MG63 (cell line): ENCODE data around the gene NXPH2. TPM values are rescaled to one million over a fixed set of nuclear protein-coding genes. Genes with fewer than 3 reads are reported as not detected.

ENCODE experiments used
- DNase-seq: peaks from one replicate; pipeline ENCODE4 v3.0.0-alpha.2; 2020
- H3K27me3 ChIP-seq: fragments of 250-450 bp; sonication (Bioruptor Pico); 2 replicates; pipeline ENCODE4 v1.5.1; 2020; ENCODE audit warnings: mild to moderate bottlenecking, moderate library complexity
- H3K36me3 ChIP-seq: fragments of 250-450 bp; sonication (Bioruptor Pico); 2 replicates; pipeline ENCODE4 v1.5.1; 2020; ENCODE audit warnings: mild to moderate bottlenecking, moderate library complexity
- H3K4me3 ChIP-seq: fragments of 250-450 bp; sonication (Bioruptor Pico); 2 replicates; pipeline ENCODE4 v1.5.1; 2020; ENCODE audit warnings: mild to moderate bottlenecking, moderate library complexity
- H3K9me3 ChIP-seq: fragments of 250-450 bp; sonication (Bioruptor Pico); 2 replicates; pipeline ENCODE4 v1.5.1; 2020; ENCODE audit warnings: mild to moderate bottlenecking, moderate library complexity
- total RNA-seq: library from RNA; depleted of rRNA; stranded (reverse); fragments of >200 nt; shearing (Covaris generic); gene quantifications from 2 replicates; pipeline ENCODE4 v1.2.3, GENCODE V29; 2014; ENCODE audit warnings: low replicate concordance

NXPH2 gene
- total RNA-seq, 1 experiment from 2014 or later: 5.0 TPM

DNA sequence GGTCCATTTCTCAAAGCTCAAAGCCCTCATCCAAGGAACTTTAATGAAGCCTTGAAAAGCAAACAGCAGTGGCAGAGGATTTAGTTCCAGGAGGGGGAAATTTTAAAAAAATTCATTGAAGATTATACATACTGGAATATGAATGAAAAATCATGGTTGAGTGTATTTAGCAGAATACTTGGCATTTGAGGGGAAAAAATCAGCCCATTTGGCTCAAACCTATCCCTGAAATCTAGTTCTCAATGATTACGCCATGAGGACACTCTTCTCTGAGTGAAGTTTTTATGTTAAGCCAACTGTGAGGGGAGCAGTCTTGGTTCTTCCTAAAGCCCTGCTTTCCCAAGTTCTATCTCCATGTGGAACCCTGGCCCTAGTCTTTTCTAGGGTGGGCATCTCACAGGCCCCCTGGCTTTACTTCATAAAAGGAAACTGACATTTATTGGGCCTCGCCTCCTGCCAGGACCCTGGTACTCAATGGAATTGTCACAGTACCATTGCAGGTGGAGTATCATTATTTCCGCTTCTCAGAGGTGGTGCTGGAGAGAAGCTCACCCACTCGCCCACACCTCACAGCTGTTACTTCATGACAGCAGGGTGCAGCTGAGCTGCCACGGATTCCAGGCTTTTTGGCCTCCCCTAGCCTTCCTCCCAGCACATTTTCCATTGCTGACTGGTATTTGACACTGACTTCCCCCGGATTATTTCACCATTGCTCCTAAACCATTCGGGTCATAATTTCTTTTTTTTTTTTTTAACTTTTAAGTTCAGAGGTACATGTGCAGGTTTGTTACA is 56.8 kb downstream of the NXPH2 start:
- no peak overlapping the region for H3K4me3 ChIP-seq
- DNase-seq: no peak
- H3K27me3 ChIP-seq: no peaks in the 10 kb centered on the region
- H3K9me3 ChIP-seq: no peaks in the 10 kb centered on the region
- no peaks in the 10 kb centered on the region for H3K36me3 ChIP-seq

- peak; percentile 85 for DNase-seq
- Histone ChIP-seq H3K4me3 (no peak overlapping the region), H3K36me3 (no peaks in the 10 kb centered on the region), H3K9me3 (no peaks in the 10 kb centered on the region), H3K27me3 (no peaks in the 10 kb centered on the region)
These were observed 57.9 kb downstream of the NXPH2 start for GRCh38 chr2:138722316-138722715.

- Histone ChIP-seq H3K27me3 (no peaks in the 10 kb centered on the region), H3K4me3 (no peak overlapping the region), H3K36me3 (no peaks in the 10 kb centered on the region), H3K9me3 (no peaks in the 10 kb centered on the region)
- DNase-seq: no peak
These were observed 60.0 kb downstream of the NXPH2 start for GRCh38 chr2:138720035-138720838.

GRCh38 chr2:138718405-138718804 is 61.8 kb downstream of the NXPH2 start:
- Histone ChIP-seq H3K4me3 (no peak overlapping the region), H3K9me3 (no peaks in the 10 kb centered on the region), H3K27me3 (no peaks in the 10 kb centered on the region), H3K36me3 (no peaks in the 10 kb centered on the region)
- no peak for DNase-seq

DNA sequence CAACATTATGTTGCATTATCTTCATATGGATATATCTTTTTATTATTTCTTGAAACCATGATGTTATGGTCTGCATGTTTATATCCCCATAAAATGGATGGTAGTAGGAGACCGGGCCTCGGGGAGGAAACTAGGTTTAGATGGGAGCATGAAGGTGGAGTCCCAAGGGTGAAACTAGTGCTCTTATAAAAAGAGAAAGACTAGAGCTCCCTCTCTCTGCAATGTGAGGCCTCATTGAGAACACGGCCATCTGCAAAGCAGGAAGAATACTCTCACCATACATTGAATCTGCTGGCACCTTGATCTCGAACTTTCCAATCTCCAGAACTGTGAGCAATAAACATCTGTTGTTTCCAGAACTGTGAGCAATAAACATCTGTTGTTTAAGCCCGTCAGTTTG is 64.0 kb downstream of the NXPH2 start:
- H3K4me3 ChIP-seq: no peak overlapping the region
- no peaks in the 10 kb centered on the region for H3K27me3 ChIP-seq
- no peaks in the 10 kb centered on the region for H3K9me3 ChIP-seq
- DNase-seq: no peak
- no peaks in the 10 kb centered on the region for H3K36me3 ChIP-seq

DNA sequence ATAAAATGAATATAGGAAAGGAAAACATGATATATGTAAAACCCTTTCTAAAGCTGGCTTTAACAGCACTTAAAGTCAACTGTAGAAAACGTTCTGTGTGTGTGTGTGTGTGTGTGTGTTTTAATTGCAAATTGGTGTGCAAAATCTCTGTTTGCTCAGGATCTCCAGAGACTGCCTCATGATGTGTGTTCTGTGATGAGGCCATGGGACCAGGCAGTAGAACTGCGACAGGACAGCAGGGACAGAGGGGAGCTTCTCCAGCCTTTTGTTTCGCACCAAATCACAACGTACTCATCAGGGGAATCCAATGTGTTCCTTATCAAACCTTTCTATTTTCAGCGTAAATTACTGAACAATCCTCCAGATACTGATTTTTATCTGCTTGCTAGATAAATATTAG is 66.7 kb downstream of the NXPH2 start:
- DNase-seq: no peak
- no peaks in the 10 kb centered on the region for H3K27me3 ChIP-seq
- no peak overlapping the region for H3K4me3 ChIP-seq
- no peaks in the 10 kb centered on the region for H3K9me3 ChIP-seq
- no peaks in the 10 kb centered on the region for H3K36me3 ChIP-seq

GRCh38 chr2:138713069-138713496 is 67.1 kb downstream of the NXPH2 start:
- no peaks in the 10 kb centered on the region for H3K9me3 ChIP-seq
- no peak overlapping the region for H3K4me3 ChIP-seq
- H3K36me3 ChIP-seq: no peaks in the 10 kb centered on the region
- no peak for DNase-seq
- H3K27me3 ChIP-seq: no peaks in the 10 kb centered on the region

- peak; percentile 31 for DNase-seq
- Histone ChIP-seq H3K36me3 (no peaks in the 10 kb centered on the region), H3K4me3 (no peak overlapping the region), H3K27me3 (no peaks in the 10 kb centered on the region), H3K9me3 (no peaks in the 10 kb centered on the region)
These were observed 67.8 kb downstream of the NXPH2 start for GRCh38 chr2:138712212-138712979.

DNA sequence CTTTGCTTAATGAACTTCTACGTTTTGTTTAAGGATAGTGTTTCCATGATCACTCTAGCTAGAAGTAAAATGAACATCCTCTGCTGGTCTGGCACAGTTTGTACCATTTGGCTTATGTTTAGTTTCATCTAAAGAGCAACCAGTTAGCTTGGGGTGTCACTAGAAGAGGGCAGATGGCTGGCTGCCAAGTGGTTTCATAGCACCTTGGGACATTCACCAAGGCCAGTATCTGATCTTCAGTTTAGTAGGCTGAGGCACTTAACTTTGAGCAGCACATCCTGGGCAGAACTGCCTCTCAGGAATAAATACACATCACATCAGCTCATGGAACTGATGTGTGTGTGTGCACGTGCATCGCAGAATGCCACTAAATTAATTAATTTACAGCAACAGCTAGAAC is 68.4 kb downstream of the NXPH2 start:
- Histone ChIP-seq H3K4me3 (no peak overlapping the region), H3K27me3 (no peaks in the 10 kb centered on the region), H3K36me3 (no peaks in the 10 kb centered on the region), H3K9me3 (no peaks in the 10 kb centered on the region)
- DNase-seq: no peak

DNA sequence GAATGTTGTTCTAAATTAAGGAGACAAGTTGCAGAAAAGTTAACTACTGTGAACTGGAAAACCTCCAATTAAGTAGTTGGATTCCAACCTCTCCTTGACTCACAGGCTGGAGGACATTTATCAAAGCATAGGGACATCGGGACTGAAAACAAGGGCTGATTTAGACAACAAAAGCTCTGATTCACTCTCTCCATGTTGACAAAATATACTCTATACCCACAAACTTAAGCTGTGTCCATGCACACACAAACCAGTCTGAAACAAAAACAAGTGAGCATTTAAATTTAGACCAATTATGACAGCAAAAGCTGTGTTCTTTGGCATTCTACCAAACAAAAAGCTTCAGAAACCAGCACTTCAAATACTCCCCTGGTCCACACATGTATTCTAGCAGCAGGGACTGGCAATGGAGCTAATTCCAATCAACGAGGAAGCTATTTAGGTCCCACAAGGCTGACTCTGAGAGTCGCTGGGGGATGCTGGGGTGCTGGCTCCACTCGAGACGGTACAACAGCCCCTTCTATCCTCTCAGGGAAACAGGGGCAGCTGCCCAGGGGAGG is 71.4 kb downstream of the NXPH2 start:
- no peaks in the 10 kb centered on the region for H3K36me3 ChIP-seq
- no peak overlapping the region for H3K4me3 ChIP-seq
- H3K27me3 ChIP-seq: no peaks in the 10 kb centered on the region
- DNase-seq: no peak
- H3K9me3 ChIP-seq: no peaks in the 10 kb centered on the region

- H3K27me3 ChIP-seq: no peaks in the 10 kb centered on the region
- H3K4me3 ChIP-seq: no peak overlapping the region
- no peaks in the 10 kb centered on the region for H3K9me3 ChIP-seq
- H3K36me3 ChIP-seq: no peaks in the 10 kb centered on the region
- peak; percentile 15 for DNase-seq
These were observed 72.7 kb downstream of the NXPH2 start for GRCh38 chr2:138707392-138708074.

DNA sequence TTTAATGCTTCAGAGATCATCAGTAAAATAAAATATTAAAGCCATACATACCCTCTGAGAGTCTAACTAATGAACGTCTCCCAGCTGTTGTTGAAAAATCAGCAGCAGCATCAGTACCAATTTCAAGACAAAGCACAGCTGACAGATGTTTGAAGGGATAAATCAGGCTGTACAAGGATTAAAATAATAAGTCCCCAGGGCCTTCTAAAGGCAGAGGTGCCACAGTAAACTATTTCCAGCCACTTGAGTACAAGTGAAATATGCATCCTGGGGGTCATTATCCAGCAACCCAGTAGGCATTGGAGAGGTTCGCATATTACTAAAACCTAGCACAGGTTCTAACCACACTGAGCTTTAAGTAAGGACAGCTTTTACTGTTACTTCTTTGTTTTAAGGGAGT is 76.9 kb downstream of the NXPH2 start:
- no peaks in the 10 kb centered on the region for H3K36me3 ChIP-seq
- H3K4me3 ChIP-seq: no peak overlapping the region
- DNase-seq: no peak
- no peaks in the 10 kb centered on the region for H3K9me3 ChIP-seq
- H3K27me3 ChIP-seq: no peaks in the 10 kb centered on the region

- Histone ChIP-seq H3K9me3 (no peaks in the 10 kb centered on the region), H3K36me3 (no peaks in the 10 kb centered on the region), H3K27me3 (no peaks in the 10 kb centered on the region), H3K4me3 (no peak overlapping the region)
- DNase-seq: no peak
These were observed 79.5 kb downstream of the NXPH2 start for GRCh38 chr2:138700716-138701115.

GRCh38 chr2:138699421-138699820 is 80.8 kb downstream of the NXPH2 start:
- no peak overlapping the region for H3K4me3 ChIP-seq
- no peaks in the 10 kb centered on the region for H3K36me3 ChIP-seq
- H3K27me3 ChIP-seq: no peaks in the 10 kb centered on the region
- DNase-seq: no peak
- no peaks in the 10 kb centered on the region for H3K9me3 ChIP-seq

GRCh38 chr2:138698428-138698827 is 81.8 kb downstream of the NXPH2 start:
- H3K36me3 ChIP-seq: no peaks in the 10 kb centered on the region
- no peak for DNase-seq
- no peak overlapping the region for H3K4me3 ChIP-seq
- H3K9me3 ChIP-seq: no peaks in the 10 kb centered on the region
- no peaks in the 10 kb centered on the region for H3K27me3 ChIP-seq

DNA sequence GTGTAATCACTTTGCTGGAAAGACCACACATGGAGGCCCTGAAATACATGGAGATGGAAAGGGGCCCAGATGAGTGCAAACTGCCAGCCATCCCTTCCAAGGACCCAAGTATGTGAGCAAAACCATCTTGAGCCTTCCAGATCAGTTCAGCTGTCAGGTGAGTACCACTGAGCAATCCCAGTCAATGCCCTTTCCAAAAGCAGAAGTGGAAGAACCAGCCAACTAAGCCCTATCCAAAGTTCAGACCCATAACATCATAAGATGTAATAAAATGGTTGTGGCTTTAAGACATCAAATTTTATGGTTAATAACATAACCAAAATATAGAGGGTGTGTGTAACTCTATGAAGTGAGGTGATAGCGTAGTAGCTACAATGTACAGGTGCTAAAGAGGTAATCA is 88.5 kb downstream of the NXPH2 start:
- no peaks in the 10 kb centered on the region for H3K36me3 ChIP-seq
- H3K27me3 ChIP-seq: no peaks in the 10 kb centered on the region
- no peak for DNase-seq
- H3K4me3 ChIP-seq: no peak overlapping the region
- no peaks in the 10 kb centered on the region for H3K9me3 ChIP-seq
